HG02970 (cell line): ENCODE data around the gene IL4R.
"Not testable (repeated sequence)": the region's sequence is repeated elsewhere in the genome, so short reads cannot be mapped to it uniquely, and the experiment has no call there.

Source experiments
- ATAC-seq: cut with Tn5 transposase; IDR thresholded peaks from one replicate; pipeline ENCODE4 v1.9.1; 2021; ENCODE audit warnings: mild to moderate bottlenecking, moderate library complexity, moderate number of reproducible peaks; ENCODE audit not compliant: unreplicated experiment, low FRiP score

IL4R gene

GRCh38 chr16:27326251-27326650 lies 12.5 kb downstream of the IL4R start:
- ATAC-seq = no peak

GRCh38 chr16:27326738-27327585 lies 13.2 kb downstream of the IL4R start:
- no peak for ATAC-seq

GRCh38 chr16:27327586-27327915 lies 13.8 kb downstream of the IL4R start:
- no peak for ATAC-seq

- no peak for ATAC-seq
Observed at GRCh38 chr16:27328937-27329336, 15.2 kb downstream of the IL4R start.

GRCh38 chr16:27329376-27330079 lies 15.8 kb downstream of the IL4R start:
- not testable (repeated sequence) for ATAC-seq

GRCh38 chr16:27330542-27330941 lies 16.8 kb downstream of the IL4R start:
- no peak for ATAC-seq

- ATAC-seq = no peak
Observed at GRCh38 chr16:27332105-27332504, 18.3 kb downstream of the IL4R start.

GRCh38 chr16:27333104-27333503 lies 19.3 kb downstream of the IL4R start:
- no peak for ATAC-seq

GRCh38 chr16:27333549-27333948 lies 19.8 kb downstream of the IL4R start:
- no peak for ATAC-seq

- ATAC-seq = no peak
Observed at GRCh38 chr16:27334192-27334764, 20.5 kb downstream of the IL4R start.

- no peak for ATAC-seq
Observed at GRCh38 chr16:27334838-27335237, 21.1 kb downstream of the IL4R start.

- no peak for ATAC-seq
Observed at GRCh38 chr16:27335349-27336053, 21.7 kb downstream of the IL4R start.

GRCh38 chr16:27337024-27337423 lies 23.2 kb downstream of the IL4R start:
- no peak for ATAC-seq

GRCh38 chr16:27339180-27339579 lies 25.4 kb downstream of the IL4R start:
- no peak for ATAC-seq

- ATAC-seq = no peak
Observed at GRCh38 chr16:27340654-27341053, 26.9 kb downstream of the IL4R start.

GRCh38 chr16:27341549-27341948 lies 27.8 kb downstream of the IL4R start:
- no peak for ATAC-seq

GRCh38 chr16:27341971-27342370 lies 28.2 kb downstream of the IL4R start:
- no peak for ATAC-seq

GRCh38 chr16:27344721-27345120 lies 30.9 kb downstream of the IL4R start:
- ATAC-seq = no peak

GRCh38 chr16:27345201-27345600 lies 31.4 kb downstream of the IL4R start:
- ATAC-seq = no peak

GRCh38 chr16:27346819-27347218 lies 33.0 kb downstream of the IL4R start:
- no peak for ATAC-seq
